CD4-positive, alpha-beta T cell treated with Interleukin-15 for 1 hour (primary cell): ENCODE results near the gene MADCAM1.

Experiments
- DNase-seq: peaks from one replicate; pipeline ENCODE4 v3.0.0-alpha.2; 2020

The MADCAM1 gene

DNA sequence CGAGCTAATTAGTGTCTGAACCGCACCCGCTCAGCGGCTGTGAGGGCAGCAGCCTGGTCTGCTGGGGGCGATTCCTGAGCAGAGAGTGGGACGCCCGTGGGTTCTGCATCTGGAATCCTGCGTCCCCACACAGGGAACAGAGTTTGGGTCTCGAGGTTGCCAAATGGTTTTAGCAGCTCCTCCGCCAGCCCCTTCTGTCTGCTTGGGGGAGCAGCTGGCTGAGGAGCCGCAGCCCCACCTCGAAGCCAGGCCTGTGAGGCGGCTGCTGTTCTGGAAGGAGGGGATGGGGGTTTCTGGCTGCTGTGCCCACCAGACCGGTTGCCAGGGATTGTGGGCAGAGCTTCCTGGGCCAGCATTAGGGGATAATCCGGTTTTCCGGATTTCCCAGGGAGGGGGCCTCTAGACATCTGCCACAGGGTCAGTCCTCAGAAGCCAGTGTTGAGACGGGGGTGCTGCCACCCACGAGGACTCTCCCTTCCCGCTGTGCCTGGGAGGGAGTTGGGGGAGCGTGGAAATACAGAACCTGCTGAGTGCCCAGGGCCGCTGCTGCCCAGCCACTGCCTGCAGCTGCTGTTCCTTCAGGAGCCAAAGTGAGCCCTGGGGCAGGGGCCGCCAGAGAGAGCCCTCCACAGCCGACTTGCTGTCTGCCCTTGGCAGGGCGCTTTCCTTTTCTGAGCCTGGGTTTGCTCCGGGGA is 37.2 kb downstream of the MADCAM1 start:
- DNase-seq, result no peak

GRCh38 chr19:534088-534487 is 37.8 kb downstream of the MADCAM1 start:
- DNase-seq, result no peak

DNA sequence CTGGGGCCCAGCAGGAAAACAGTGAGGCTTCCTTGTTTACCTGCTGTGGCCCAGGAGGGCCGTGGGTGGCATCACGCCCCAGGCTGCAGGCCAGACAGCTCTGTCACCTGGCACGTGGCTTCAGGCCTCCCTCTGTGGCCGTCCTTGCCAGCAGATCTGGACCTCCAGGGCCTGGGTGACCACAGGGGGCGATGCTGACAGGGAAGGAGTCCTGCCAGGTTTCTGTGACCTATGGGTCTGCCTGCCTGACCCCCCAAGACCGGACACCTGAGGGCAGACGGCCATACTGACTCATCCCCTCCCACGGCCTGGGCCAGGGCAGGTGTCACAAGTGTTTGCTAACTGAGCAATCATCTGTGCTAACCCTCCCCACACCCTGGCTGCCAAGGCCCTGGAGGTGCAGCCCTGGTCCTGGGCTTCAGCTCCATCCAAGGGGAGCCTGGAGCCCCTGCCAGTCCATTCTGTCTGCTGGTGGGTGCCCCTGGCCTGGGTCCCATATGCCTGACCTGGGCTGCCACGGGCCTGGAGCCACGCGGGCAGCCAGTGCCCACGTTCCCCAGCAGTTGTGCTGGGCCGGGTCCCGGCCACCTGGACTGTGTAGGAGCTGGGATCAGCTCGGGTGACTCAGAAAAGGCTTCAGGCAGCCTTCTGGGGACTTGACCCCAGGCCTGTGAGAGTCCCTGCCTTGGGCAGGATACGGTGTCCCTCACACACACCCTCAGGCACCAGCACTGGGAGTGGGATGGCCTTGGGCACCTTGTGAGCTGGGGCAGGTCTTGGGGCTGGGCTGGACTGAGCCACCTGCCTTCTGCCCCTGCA is 38.9 kb downstream of the MADCAM1 start:
- DNase-seq, result no peak

- no peak for DNase-seq
These were observed 40.0 kb downstream of the MADCAM1 start for GRCh38 chr19:536031-536880.

GRCh38 chr19:536881-537404 is 40.7 kb downstream of the MADCAM1 start:
- DNase-seq, result no peak

DNA sequence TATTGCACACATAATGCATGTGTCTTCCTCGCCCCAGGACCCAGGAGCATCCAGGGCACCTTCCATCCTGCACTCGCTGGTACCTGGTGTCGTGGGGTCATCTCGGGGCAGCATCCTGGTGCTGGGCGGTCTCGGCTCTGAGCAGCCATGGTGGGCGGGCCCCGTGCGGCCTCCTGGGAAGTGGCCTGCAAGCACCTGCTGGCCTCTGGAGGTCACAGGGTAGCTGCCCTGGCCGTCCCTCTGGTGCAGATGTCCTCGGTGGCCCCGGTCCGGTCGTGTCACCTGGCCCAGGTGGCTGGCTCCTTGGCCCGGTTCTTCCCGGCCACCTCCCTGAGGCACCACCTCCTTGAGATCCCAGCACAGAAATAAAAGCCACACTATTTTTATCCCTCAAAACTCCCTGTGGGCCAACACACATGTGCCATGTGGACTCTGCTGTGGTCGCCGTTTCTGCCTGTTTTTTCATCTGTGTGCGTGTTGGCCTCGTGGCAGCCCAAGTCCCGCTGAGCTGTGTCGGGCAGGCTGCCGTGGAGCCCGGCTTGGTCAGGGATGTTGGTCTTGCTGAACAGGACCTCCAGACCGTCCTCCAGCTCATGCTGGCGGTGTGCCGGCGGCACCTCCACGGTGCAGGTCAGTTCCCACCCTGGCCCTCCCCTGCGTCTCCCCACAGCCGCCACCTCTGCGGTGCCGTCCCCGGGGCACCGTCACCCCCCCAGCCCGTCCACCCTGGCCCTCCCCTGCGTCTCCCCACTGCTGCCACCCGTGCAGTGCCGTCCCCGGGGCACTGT is 42.5 kb downstream of the MADCAM1 start:
- DNase-seq, result no peak

DNA sequence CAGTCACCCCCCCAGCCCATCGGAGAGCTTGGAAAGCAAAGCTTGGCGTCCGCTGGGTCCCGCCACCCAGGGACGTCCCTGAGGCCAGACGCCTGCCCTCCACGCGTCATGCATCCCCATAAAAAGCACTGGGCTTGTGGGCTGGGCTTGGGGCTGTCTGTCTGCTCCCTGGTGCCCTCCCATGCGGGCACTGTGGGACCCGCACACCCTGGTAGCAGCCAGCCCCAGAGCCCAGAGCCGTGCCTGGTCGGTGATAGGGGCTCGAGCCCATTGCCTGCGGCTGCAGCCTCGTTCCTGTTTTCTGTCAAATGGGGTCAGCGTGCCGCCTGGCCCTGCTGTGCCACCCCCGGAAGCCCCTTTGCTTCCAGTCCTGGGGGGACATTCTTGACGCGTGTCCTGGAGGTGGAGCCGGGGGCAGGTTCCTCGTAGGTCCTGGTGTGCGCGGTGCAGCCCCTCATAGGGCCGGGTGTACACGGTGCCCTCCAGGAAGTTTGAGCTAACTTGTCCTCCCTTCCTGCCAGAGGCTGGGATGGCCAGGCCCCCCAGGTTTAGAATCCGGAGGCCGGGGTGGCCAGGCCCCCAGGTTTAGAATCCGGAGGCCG is 43.2 kb downstream of the MADCAM1 start:
- DNase-seq, result no peak

GRCh38 chr19:540867-541637 is 44.8 kb downstream of the MADCAM1 start:
- DNase-seq, result no peak

- DNase-seq, result no peak
These were observed 45.4 kb downstream of the MADCAM1 start for GRCh38 chr19:541699-542098.

DNA sequence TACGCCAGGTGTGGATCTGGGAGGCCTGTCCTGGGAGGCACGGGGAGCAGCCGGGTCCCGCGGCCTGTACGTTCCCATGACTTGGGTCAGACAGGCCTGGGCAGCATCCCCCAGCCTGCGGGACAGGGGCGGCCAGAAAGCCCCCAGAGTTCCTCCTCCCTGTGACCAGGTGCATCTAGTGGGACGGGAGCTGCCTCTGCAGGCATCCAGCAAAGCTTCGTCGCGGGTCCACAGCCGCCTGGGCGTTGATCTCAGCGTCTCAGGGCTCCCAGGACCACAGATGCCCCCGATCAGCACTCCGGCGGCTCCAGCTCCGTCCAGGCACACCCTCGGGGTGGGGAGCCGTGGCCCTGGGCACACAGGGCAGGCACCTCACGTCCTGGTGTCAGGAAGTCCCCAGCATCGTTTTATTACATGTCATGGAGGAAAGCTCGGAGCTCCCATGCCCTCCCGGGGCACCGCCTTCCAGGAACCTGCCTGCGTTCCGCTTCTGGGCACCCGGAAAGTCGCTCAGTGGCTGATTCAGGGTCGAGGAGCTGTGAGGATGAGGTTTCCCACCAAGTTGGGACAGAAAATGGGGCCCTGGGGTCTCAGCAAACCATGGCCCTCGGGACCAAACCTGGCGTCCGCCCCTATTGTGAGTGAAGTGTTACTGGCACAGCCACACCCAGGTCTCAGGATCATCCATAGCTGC is 46.0 kb downstream of the MADCAM1 start:
- no peak for DNase-seq

GRCh38 chr19:543910-544608 is 47.8 kb downstream of the MADCAM1 start, which contains the start of gene GZMM:
Gene GZMM (plus strand): TSS chr19:544053. CDS start chr19:544072, 19 bp downstream.
- DNase-seq, result peak; percentile 87

DNA sequence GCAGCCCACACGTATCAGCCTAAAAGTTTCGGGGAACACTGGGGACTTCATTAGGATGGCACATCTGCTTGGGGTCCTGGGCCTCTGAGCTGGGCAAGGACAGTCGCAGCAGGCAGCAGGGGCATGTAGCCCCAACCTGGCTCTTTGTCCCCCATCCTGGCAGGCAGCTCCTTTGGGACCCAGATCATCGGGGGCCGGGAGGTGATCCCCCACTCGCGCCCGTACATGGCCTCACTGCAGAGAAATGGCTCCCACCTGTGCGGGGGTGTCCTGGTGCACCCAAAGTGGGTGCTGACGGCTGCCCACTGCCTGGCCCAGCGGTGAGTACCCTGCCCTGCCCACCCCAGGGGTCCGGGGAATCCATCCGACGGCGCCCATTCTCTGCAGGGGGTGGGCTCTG is 50.8 kb downstream of the MADCAM1 start:
- no peak for DNase-seq

DNA sequence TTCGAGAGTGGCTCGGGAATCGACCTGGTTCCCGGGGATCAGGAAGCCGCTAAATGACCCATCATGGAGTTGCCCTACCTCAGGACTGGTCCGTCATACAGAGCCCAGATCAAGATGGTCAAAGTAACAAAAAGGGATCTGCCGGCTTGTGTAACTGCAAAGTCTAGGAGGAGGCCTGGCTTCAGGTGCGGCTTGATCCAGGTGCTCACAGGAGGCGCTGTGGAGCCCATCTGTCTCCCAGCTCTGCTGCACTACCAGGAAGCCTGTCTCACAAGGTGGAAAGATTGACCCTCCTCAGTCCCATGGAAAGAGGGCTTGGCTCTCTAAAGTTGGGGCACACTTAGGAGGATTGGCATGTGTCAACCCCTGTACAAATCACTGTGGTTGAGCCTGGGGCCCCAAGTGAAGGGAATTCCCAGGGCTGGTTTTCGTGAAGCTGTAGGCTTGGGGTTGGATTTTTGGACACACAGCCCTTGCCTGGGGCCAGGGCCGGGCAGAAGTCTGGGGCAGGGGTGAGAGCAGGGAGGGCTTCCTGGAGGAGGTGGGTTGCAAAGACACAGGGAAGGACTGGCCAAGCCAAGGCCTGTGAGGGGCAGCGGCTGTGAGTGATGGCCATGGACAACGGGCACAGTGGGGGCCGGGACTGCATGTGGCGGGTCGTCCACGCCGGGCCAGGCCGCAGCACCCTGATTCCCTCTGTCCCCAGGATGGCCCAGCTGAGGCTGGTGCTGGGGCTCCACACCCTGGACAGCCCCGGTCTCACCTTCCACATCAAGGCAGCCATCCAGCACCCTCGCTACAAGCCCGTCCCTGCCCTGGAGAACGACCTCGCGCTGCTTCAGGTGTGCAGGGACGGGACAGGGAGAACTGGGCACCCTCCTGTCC is 51.8 kb downstream of the MADCAM1 start:
- no peak for DNase-seq

DNA sequence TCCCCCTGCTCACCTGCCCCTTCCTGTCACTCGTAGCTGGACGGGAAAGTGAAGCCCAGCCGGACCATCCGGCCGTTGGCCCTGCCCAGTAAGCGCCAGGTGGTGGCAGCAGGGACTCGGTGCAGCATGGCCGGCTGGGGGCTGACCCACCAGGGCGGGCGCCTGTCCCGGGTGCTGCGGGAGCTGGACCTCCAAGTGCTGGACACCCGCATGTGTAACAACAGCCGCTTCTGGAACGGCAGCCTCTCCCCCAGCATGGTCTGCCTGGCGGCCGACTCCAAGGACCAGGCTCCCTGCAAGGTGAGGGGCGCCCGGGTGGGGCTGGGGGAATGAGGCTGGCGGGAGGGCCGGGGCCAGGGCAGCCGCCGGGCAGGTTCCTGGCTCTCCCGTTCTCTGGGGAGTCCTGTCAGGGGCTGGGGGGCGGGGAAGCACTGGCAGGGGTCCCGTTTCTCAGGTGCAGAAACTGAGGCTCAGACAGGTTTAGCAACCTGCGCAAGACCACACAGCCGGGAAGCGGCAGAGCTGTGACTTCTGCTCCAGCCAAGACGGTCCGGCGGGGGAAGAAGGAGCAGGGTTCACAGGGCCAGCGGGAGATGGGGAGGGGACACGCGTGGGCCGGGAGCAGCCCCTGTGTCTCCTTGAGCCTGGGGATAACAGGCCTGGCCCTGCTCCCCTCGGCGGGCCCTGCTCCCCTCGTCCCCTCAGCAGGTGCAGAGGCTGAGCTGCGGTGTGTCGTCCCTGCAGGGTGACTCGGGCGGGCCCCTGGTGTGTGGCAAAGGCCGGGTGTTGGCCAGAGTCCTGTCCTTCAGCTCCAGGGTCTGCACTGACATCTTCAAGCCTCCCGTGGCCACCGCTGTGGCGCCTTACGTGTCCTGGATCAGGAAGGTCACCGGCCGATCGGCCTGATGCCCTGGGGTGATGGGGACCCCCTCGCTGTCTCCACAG is 52.9 kb downstream of the MADCAM1 start:
- no peak for DNase-seq

DNA sequence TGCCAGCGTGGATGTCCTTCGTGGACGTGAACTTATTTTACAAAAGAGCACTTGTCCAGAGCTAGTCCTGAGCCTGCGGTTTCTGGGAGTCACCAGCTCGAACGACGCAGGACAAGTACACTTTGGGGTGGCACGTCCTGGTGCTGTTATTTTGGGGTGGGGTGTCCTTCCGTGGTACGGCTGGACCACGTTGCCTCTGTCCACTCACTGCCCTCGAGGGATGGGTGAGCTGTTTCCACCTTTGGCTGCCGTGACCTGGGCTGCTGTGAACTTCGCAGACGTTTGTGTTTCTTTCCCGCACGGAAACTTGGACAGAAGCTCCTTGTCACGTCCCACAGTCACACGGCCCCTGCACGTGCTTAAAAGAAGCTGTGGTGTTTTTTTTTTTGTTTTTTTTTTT is 58.5 kb downstream of the MADCAM1 start:
- DNase-seq, result no peak
